GM10248 (cell line): Measurements from ENCODE around the gene ZNF365.
"Not testable (repeated sequence)": the region's sequence is repeated elsewhere in the genome, so short reads cannot be mapped to it uniquely, and the experiment has no call there.

Experiments
- CTCF ChIA-PET: fragments of 300-600 bp; sonication (Branson Sonifier 250); formaldehyde crosslinking; extraction: SDS; loops from one replicate; lab custom pipeline; 2021; ENCODE audit warnings: antibody characterized with exemption; lab: Yijun Ruan, JAX
- POLR2A ChIA-PET: fragments of 350-650 bp; sonication (Branson Sonifier 250); formaldehyde crosslinking; extraction: SDS; loops from one replicate; lab custom pipeline; 2020; ENCODE audit warnings: antibody characterized with exemption; lab: Yijun Ruan, JAX
- DNase-seq: peaks from one replicate; pipeline ENCODE4 v3.0.0; 2012; ENCODE audit errors: extremely low spot score
- CTCF ChIP-seq: IDR thresholded peaks from 2 replicates; pipeline ENCODE4 v1.5.1; 2012; ENCODE audit warnings: mild to moderate bottlenecking, low read depth; ENCODE audit errors: extremely low read depth, missing control alignments, control extremely low read depth

The ZNF365 gene

GRCh38 chr10:62402508-62402907 lies 28.3 kb downstream of the ZNF365 start:
- no peak for DNase-seq
- CTCF ChIA-PET = interaction anchor here (1.1 to 2.1 kb wide), 2 partner anchors 13 to 35 kb away, joined by 3 to 5 read pairs; no protein-coding TSS in a partner anchor
- POLR2A ChIA-PET = no interaction called here
- no peak for TF ChIP-seq CTCF

- POLR2A ChIA-PET, DNase-seq: not testable (repeated sequence)
- CTCF ChIA-PET = interaction anchor here (0.8 to 1.9 kb wide), 3 partner anchors 24 to 748 kb away, joined by 3 to 5 read pairs (median 3); no protein-coding TSS in a partner anchor
Observed at GRCh38 chr10:62410528-62410927, 36.4 kb downstream of the ZNF365 start.

GRCh38 chr10:62410934-62411333 lies 36.8 kb downstream of the ZNF365 start:
- CTCF ChIA-PET = interaction anchor here (1.9 kb wide), 1 partner anchor 747 kb away, joined by 5 read pairs; no protein-coding TSS in a partner anchor
- DNase-seq, POLR2A ChIA-PET: not testable (repeated sequence)

GRCh38 chr10:62413048-62413447 lies 38.9 kb downstream of the ZNF365 start:
- no peak for TF ChIP-seq CTCF
- POLR2A ChIA-PET = no interaction called here
- CTCF ChIA-PET = no interaction called here
- DNase-seq = no peak

GRCh38 chr10:62413652-62414051 lies 39.5 kb downstream of the ZNF365 start:
- DNase-seq = no peak
- TF ChIP-seq CTCF = no peak
- CTCF ChIA-PET = interaction anchor here (0.6 kb wide), 1 partner anchor 10 kb away, joined by 3 read pairs; no protein-coding TSS in a partner anchor
- POLR2A ChIA-PET = no interaction called here

GRCh38 chr10:62414359-62414758 lies 40.2 kb downstream of the ZNF365 start:
- POLR2A ChIA-PET = no interaction called here
- CTCF ChIA-PET = interaction anchor here (0.6 kb wide), 1 partner anchor 9 kb away, joined by 3 read pairs; no protein-coding TSS in a partner anchor
- no peak for DNase-seq
- TF ChIP-seq CTCF = no peak

- CTCF ChIA-PET = interaction anchor here (3.8 kb wide), 1 partner anchor 16 kb away, joined by 14 read pairs; no protein-coding TSS in a partner anchor
Observed at GRCh38 chr10:62422068-62422590, 48.0 kb downstream of the ZNF365 start.

More at GRCh38 chr10:62422068-62422590, 48.0 kb downstream of the ZNF365 start:
- TF ChIP-seq CTCF = no peak
- no peak for DNase-seq
- POLR2A ChIA-PET = no interaction called here
